Activated naive CD4-positive, alpha-beta T cell treated with anti-CD3 and anti-CD28 coated beads, Interleukin-2, amount 50 U/mL, for 24 hours (primary cell): ENCODE data around the gene RASSF1.
A peak's percentile ranks its signal among the peaks of the same experiment; 100 is the strongest.
"Not testable (repeated sequence)": the region's sequence is repeated elsewhere in the genome, so short reads cannot be mapped to it uniquely, and the experiment has no call there.

Experiments
- H3K27ac Mint-ChIP-seq: one replicate; pipeline ENCODE4 v1.8.0; 2021; ENCODE audit warnings: mild to moderate bottlenecking, mixed read lengths
- H3K27me3 Mint-ChIP-seq: one replicate; pipeline ENCODE4 v1.8.0; 2021; ENCODE audit warnings: mixed read lengths
- H3K36me3 Mint-ChIP-seq: one replicate; pipeline ENCODE4 v1.8.0; 2021; ENCODE audit warnings: mixed read lengths
- H3K4me1 Mint-ChIP-seq: one replicate; pipeline ENCODE4 v1.8.0; 2021; ENCODE audit warnings: mixed read lengths
- H3K4me3 Mint-ChIP-seq: one replicate; pipeline ENCODE4 v1.8.0; 2021; ENCODE audit warnings: mild to moderate bottlenecking, mixed read lengths
- H3K9me3 Mint-ChIP-seq: one replicate; pipeline ENCODE4 v1.8.0; 2021; ENCODE audit warnings: mixed read lengths

The RASSF1 gene

GRCh38 chr3:50295553-50296431, 44.8 kb downstream of the RASSF1 start:
- H3K36me3 Mint-ChIP-seq: peaks cover 5% of the 10 kb centered on the region
- no peak overlapping the region for H3K4me3 Mint-ChIP-seq
- H3K9me3 Mint-ChIP-seq: no peaks in the 10 kb centered on the region
- H3K27me3 Mint-ChIP-seq: no peaks in the 10 kb centered on the region
- H3K27ac Mint-ChIP-seq: no peak overlapping the region
- H3K4me1 Mint-ChIP-seq: peaks cover 39% of the 10 kb centered on the region

DNA sequence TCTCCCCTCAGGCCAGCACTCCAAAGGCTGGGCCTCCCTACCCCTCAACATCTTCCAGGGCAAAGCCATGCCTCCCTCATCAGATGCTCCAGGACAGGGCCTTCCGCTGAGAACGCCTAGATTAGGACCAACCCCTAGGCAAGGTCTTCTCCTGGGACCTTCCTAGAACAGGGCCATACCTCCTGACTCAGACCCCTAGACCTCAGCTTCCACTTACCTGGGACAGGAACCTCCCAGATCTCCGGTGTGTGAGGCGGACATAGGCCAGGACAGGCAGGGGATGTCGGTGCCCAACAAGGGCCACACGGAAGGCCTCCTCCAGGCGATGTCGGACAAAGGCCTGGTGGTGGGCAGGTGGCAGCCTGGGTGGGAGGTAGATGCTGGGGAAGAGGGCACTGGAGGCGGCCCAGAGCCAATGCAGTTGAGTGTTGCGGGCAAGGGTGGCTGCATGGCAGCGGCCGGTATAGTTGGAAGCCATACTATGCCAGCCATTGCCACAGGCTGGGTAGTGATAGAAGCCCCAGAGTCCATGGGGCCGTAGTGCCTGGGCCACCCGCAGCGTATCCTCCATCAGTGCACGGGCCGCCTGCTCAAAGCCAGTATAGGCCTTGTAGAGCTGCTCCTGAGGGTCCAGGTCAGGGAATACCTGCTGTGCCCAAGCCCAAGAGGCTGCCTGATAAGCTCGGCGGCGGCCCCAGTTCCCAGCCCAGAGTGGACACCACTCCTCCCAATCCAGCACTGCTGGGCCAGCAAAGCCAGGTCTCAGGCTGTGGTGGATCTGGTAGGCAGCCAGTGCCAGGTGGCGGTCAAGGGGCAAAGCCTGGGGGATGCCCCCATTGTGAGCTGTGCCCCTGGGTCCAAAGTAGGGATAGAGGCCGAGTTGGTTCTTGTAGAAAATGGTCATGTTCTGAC, 45.9 kb downstream of the RASSF1 start:
- peak overlapping the region; percentile 30 for H3K27ac Mint-ChIP-seq
- no peak overlapping the region for H3K4me3 Mint-ChIP-seq
- H3K27me3 Mint-ChIP-seq: no peaks in the 10 kb centered on the region
- no peaks in the 10 kb centered on the region for H3K9me3 Mint-ChIP-seq
- H3K4me1 Mint-ChIP-seq: peaks cover 31% of the 10 kb centered on the region
- H3K36me3 Mint-ChIP-seq: peaks cover 5% of the 10 kb centered on the region

GRCh38 chr3:50294089-50294488, 46.5 kb downstream of the RASSF1 start:
- Mint-ChIP-seq H3K27ac (no peak overlapping the region), H3K9me3 (no peaks in the 10 kb centered on the region), H3K4me3 (no peak overlapping the region), H3K4me1 (peaks cover 26% of the 10 kb centered on the region), H3K27me3 (no peaks in the 10 kb centered on the region), H3K36me3 (peaks cover 8% of the 10 kb centered on the region)

DNA sequence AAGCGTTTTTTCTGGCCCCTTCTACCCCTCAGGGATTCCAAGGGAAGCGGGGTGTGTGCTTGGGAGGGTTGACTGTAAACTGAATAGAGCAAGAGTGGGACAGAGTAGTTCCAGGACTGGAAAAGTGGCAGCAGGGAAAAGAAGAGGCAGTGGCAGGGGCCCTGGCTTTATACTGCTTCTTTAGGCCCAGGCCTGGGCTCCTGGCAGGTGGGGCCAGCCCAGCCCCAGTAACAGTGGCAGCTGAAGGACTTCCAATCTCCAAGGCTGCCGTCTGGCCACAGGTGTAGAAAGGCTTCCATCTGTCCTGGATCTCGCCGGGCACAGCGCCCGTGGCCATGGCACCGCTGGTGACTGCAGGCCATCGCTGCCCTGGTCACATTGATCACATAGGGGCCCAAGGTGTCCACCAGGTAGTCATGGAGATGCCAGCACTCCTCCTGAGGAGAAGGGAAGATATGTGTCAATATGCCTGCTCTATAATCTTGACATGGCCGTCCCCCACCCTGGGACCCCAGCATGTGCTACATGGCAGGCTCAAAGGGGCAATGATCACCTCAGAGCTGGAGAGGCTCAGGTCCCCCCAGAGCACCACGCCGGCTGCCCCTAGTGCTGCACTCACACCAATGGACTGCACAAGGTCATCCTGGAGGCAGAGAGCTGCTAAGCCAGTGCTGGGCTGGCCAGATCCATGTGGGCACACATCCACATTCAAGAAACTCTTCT, 47.4 kb downstream of the RASSF1 start:
- Mint-ChIP-seq H3K4me3 (peak overlapping the region; percentile 91), H3K27me3 (no peaks in the 10 kb centered on the region), H3K9me3 (no peaks in the 10 kb centered on the region), H3K36me3 (peaks cover 8% of the 10 kb centered on the region), H3K27ac (peak overlapping the region; percentile 95), H3K4me1 (peaks cover 23% of the 10 kb centered on the region)

DNA sequence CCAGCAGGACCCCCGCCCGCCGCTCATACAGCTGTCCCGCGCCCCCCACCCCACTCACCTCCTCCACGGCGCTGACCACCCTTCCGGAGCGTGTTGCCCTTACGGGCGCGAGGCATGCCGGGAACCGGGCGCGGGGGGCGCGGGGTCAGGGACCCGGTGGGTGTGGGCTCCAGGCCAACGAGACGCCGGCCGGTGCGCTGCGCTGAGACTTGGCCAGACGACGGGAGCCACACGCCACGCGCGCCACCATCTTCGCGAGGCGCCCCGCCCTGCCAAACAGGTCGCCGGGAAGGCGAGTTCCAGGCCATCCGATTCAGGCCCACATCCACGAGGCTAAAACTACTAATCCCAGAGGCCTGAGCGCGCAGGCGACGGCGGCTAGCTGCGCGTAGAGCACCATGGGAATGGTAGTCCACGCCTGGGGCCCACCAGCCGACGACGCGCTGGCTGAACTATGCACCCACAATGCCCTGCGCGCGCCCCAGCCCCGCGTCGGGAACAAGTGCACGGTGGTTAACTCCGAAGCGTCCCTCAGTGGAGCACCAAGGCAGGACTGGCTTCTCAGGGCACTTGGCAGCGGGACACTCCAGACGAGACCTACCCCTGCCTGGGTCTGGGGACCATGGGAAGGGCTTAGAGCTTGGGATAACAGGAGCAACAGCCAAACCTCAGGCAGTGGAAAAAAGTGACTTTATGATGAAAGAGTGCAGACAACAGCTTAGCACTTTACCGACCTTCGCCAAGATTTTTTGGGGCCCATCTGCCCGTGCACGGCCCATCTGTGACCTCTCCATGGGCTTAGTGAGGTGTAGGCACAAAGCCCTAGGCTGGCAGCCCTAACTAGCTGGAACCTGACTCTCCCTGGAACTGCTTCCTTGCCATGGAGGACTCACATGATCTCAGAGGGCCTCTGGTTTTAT, 48.2 kb downstream of the RASSF1 start, which contains the start of gene IFRD2:
Gene IFRD2 (minus strand): TSS at position 271 of the 920 bp plus-strand sequence. CDS start 155 bp downstream, at position 116.
- peak within 1 kb of the TSS; percentile 95 for H3K27ac Mint-ChIP-seq
- H3K36me3 Mint-ChIP-seq: peaks cover 8% of the 10 kb centered on the region
- peaks cover 16% of the 10 kb centered on the region for H3K4me1 Mint-ChIP-seq
- H3K4me3 Mint-ChIP-seq: peak within 1 kb of the TSS; percentile 91
- H3K27me3 Mint-ChIP-seq: no peaks in the 10 kb centered on the region
- H3K9me3 Mint-ChIP-seq: no peaks in the 10 kb centered on the region

GRCh38 chr3:50290161-50290641, 50.4 kb downstream of the RASSF1 start:
- Mint-ChIP-seq H3K36me3 (peaks cover 9% of the 10 kb centered on the region), H3K27ac (no peak overlapping the region), H3K4me3 (peak overlapping the region; percentile 91), H3K27me3 (no peaks in the 10 kb centered on the region), H3K9me3 (no peaks in the 10 kb centered on the region), H3K4me1 (peaks cover 14% of the 10 kb centered on the region)

DNA sequence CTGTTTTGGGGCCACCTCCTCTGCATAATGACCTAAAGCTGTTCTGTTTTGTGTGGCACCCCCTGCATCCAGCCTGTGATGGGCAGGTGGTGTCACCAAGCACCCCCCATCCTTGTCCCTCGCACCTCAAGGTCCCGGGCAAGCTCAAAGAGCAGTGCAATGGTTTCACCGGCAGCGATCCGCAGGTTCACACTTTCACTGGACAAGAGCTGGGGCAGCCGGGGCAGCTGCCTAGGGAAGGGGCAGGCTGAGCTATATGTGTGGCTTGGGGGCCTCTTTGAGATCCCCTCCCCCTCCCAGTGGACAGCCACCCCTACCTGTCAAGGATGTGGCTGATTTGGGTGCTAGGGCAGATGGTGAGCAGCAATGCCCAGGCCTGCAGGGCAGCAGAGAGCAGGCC, 51.5 kb downstream of the RASSF1 start:
- H3K4me1 Mint-ChIP-seq: peaks cover 14% of the 10 kb centered on the region
- no peak overlapping the region for H3K27ac Mint-ChIP-seq
- H3K27me3 Mint-ChIP-seq: no peaks in the 10 kb centered on the region
- H3K4me3 Mint-ChIP-seq: peak overlapping the region; percentile 57
- H3K36me3 Mint-ChIP-seq: peaks cover 9% of the 10 kb centered on the region
- H3K9me3 Mint-ChIP-seq: no peaks in the 10 kb centered on the region

DNA sequence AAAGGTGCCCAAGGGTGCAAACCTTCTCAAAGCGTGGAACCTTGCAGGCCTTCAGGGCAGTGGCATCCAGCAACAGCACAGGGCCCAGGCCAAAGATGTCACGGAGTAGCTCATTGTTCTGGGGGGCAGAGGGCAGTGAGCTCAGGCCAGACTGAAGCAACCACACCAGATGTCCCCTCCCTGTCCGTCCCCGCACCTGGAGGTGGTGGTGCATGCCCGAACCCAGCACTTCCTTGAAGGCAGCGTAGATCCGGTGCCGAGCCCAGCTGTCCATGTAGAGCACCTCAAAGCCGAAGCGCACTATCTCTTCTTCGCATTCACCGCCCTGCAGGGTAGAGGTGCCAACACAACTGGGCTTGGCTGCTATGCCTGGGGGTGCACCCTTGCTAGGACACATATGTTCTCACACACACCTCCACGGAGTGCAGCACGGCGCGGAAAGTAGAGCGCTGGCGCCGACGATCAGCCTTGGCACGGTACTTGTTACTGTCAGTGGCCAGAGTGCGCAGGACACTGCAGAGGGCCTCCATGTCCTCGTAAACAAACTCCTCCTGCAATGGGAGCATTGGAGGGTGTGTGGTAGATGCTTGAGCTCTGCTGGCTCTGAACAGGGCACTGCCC, 52.1 kb downstream of the RASSF1 start:
- H3K27me3 Mint-ChIP-seq: no peaks in the 10 kb centered on the region

DNA sequence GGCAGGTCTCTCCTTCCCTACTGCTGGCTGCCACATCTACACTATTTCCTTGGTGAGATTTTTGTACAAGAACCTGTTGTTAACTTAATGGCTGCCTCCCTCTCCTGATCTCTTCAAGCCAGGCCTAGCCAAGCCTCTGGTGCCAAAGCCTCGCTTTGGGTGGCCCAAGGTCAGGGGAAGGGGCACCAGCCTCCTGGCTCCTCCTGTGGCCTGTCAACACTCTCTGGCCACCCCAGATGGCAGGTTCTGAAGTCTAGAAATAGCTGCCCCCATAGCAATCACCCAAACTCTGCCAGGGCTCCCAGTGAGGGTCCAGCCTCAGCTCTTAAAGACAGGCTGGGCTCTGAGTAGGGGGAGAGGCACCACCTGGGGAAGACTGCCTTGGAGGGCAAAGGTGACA, 53.4 kb downstream of the RASSF1 start:
- no peaks in the 10 kb centered on the region for H3K27me3 Mint-ChIP-seq
- H3K36me3 Mint-ChIP-seq: peaks cover 9% of the 10 kb centered on the region
- H3K27ac Mint-ChIP-seq: peak overlapping the region; percentile 46
- peaks cover 6% of the 10 kb centered on the region for H3K4me1 Mint-ChIP-seq
- no peak overlapping the region for H3K4me3 Mint-ChIP-seq
- H3K9me3 Mint-ChIP-seq: no peaks in the 10 kb centered on the region

More for the DNA sequence above, 52.1 kb downstream of the RASSF1 start:
- peaks cover 9% of the 10 kb centered on the region for H3K36me3 Mint-ChIP-seq
- H3K4me3 Mint-ChIP-seq: no peak overlapping the region
- no peaks in the 10 kb centered on the region for H3K9me3 Mint-ChIP-seq
- no peak overlapping the region for H3K27ac Mint-ChIP-seq
- H3K4me1 Mint-ChIP-seq: peaks cover 14% of the 10 kb centered on the region

GRCh38 chr3:50286322-50287227, 54.1 kb downstream of the RASSF1 start:
- no peaks in the 10 kb centered on the region for H3K27me3 Mint-ChIP-seq
- H3K4me1 Mint-ChIP-seq: peaks cover 6% of the 10 kb centered on the region
- H3K36me3 Mint-ChIP-seq: peaks cover 9% of the 10 kb centered on the region
- H3K9me3 Mint-ChIP-seq: no peaks in the 10 kb centered on the region
- H3K4me3 Mint-ChIP-seq: no peak overlapping the region
- no peak overlapping the region for H3K27ac Mint-ChIP-seq

DNA sequence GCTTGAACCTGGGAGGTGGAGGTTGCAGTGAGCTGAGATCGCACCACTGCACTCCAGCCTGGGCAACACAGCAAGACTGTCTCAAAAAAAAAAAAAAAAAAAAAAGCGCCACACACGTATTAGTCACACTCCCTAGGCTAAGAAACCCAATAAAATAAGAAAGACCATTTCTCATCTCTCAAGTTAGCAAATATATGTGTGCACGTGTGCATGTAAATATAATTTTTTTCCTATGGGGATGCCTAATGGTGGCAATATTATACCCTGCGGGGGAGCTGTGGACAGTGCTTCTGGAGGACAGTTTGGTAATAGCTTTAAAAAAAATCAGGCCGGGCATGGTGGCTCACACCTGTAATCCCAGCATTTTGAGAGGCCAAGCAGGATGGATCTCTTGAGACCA, 56.5 kb downstream of the RASSF1 start:
- H3K4me1 Mint-ChIP-seq, H3K27me3 Mint-ChIP-seq, H3K4me3 Mint-ChIP-seq, H3K36me3 Mint-ChIP-seq, H3K9me3 Mint-ChIP-seq, H3K27ac Mint-ChIP-seq: not testable (repeated sequence)
